Liver (tissue), 9 donors: ENCODE data around the gene SDHB. TPM values are rescaled to one million over a fixed set of nuclear protein-coding genes. Genes with fewer than 3 reads are reported as not detected.

Experiments
- DNase-seq: peaks from one replicate; pipeline ENCODE4 v3.0.0-alpha.2; 2017; ENCODE audit warnings: low spot score
- H3K27ac ChIP-seq, 2 donors: one replicate each; pipeline ENCODE4 v1.7.0; 2013; ENCODE audit warnings: inconsistent platforms in 2 of 2, low read length in 2 of 2, control low read depth in 1 of 2, low read depth in 1 of 2, mild to moderate bottlenecking in 1 of 2
- H3K27me3 ChIP-seq, 4 donors: one replicate each; pipeline versions ENCODE4 v1.6.1 to v1.7.0; 2013; ENCODE audit warnings: low read length in 3 of 4, inconsistent platforms in 1 of 4, mild to moderate bottlenecking in 1 of 4, moderate library complexity in 1 of 4; ENCODE audit not compliant: control insufficient read depth in 4 of 4, insufficient read depth in 4 of 4
- H3K36me3 ChIP-seq, 4 donors: one replicate each; pipeline versions ENCODE4 v1.6.1 to v1.7.0; 2013; ENCODE audit warnings: low read length in 3 of 4, mild to moderate bottlenecking in 3 of 4, low read depth in 1 of 4, moderate library complexity in 1 of 4; ENCODE audit not compliant: control insufficient read depth in 4 of 4, insufficient read depth in 3 of 4
- H3K4me1 ChIP-seq, 4 donors: one replicate each; pipeline versions ENCODE4 v1.6.1 to v1.7.0; 2013; ENCODE audit warnings: low read length in 3 of 4, mild to moderate bottlenecking in 3 of 4, moderate library complexity in 1 of 4; ENCODE audit not compliant: control insufficient read depth in 4 of 4, insufficient read depth in 4 of 4
- H3K4me3 ChIP-seq, 3 donors: one replicate each; pipeline versions ENCODE4 v1.6.1 to v1.7.0; 2013; ENCODE audit warnings: low read length in 3 of 3, control low read depth in 1 of 3, low read depth in 1 of 3, mild to moderate bottlenecking in 1 of 3
- H3K9ac ChIP-seq, 2 donors: one replicate each; pipeline ENCODE4 v1.7.0; 2013; ENCODE audit warnings: low read length in 2 of 2, mild to moderate bottlenecking in 2 of 2, moderate library complexity in 2 of 2, control low read depth in 1 of 2, low read depth in 1 of 2
- H3K9me3 ChIP-seq, 4 donors: one replicate each; pipeline versions ENCODE4 v1.6.1 to v1.7.0; 2013; ENCODE audit warnings: low read length in 3 of 4; ENCODE audit not compliant: control insufficient read depth in 4 of 4
- ATF3 ChIP-seq: IDR thresholded peaks from 2 replicates; pipeline ENCODE4 v1.6.1; 2016; ENCODE audit warnings: antibody characterized with exemption
- CTCF ChIP-seq: fragments of 150-350 bp; IDR thresholded peaks from 2 replicates; pipeline ENCODE4 v1.5.1; 2017; ENCODE audit warnings: improper control_type of control experiment, low read depth, low read length; ENCODE audit not compliant: missing input control
- EGR1 ChIP-seq, 2 donors: IDR thresholded peaks; 2 replicates each; pipeline ENCODE4 v1.6.1; 2016 to 2018; ENCODE audit warnings: antibody characterized with exemption in 2 of 2, low read depth in 2 of 2
- FOXA1 ChIP-seq: IDR thresholded peaks from 2 replicates; pipeline ENCODE4 v1.6.1; 2016; ENCODE audit warnings: antibody characterized with exemption
- GABPA ChIP-seq, 2 donors: IDR thresholded peaks in 1 of 2; conservative IDR thresholded peaks in 1 of 2; 2 replicates each; pipeline ENCODE4 v1.6.1; 2016; ENCODE audit warnings: antibody characterized with exemption in 2 of 2, mild to moderate bottlenecking in 1 of 2, moderate library complexity in 1 of 2
- HNF4A ChIP-seq, 2 donors: conservative IDR thresholded peaks; 2 replicates each; pipeline ENCODE4 v1.6.1; 2016; ENCODE audit warnings: antibody characterized with exemption in 2 of 2, mild to moderate bottlenecking in 2 of 2
- HNF4G ChIP-seq: IDR thresholded peaks from 2 replicates; pipeline ENCODE4 v1.6.1; 2016; ENCODE audit warnings: antibody characterized with exemption
- JUND ChIP-seq, 2 donors: IDR thresholded peaks; 2 replicates each; pipeline ENCODE4 v1.6.1; 2016; ENCODE audit warnings: antibody characterized with exemption in 2 of 2
- MAX ChIP-seq: IDR thresholded peaks from 2 replicates; pipeline ENCODE4 v1.6.1; 2016; ENCODE audit warnings: antibody characterized with exemption
- NR2F2 ChIP-seq: IDR thresholded peaks from 2 replicates; pipeline ENCODE4 v1.6.1; 2016; ENCODE audit warnings: antibody characterized with exemption
- RAD21 ChIP-seq, 2 donors: IDR thresholded peaks; 2 replicates each; pipeline ENCODE4 v1.6.1; 2016; ENCODE audit warnings: antibody characterized with exemption in 2 of 2, mild to moderate bottlenecking in 2 of 2
- REST ChIP-seq: IDR thresholded peaks from 2 replicates; pipeline ENCODE4 v1.6.1; 2016; ENCODE audit warnings: antibody characterized with exemption, mild to moderate bottlenecking
- SP1 ChIP-seq: IDR thresholded peaks from 2 replicates; pipeline ENCODE4 v1.6.1; 2018; ENCODE audit warnings: antibody characterized with exemption, mild to moderate bottlenecking
- TAF1 ChIP-seq: conservative IDR thresholded peaks from 2 replicates; pipeline ENCODE4 v1.6.1; 2016; ENCODE audit warnings: antibody characterized with exemption, mild to moderate bottlenecking
- YY1 ChIP-seq: IDR thresholded peaks from 2 replicates; pipeline ENCODE4 v1.6.1; 2016; ENCODE audit warnings: antibody characterized with exemption, mild to moderate bottlenecking
- ZBTB33 ChIP-seq: IDR thresholded peaks from 2 replicates; pipeline ENCODE4 v1.6.1; 2016; ENCODE audit warnings: antibody characterized with exemption
- WGBS: extraction: QIAGEN DNeasy Blood & Tissue Kit; methylation state at CpG from one replicate; pipeline ENCODE4 v1.1.7; 2013; 5-methylcytosine and 5-hydroxymethylcytosine counted together
- polyA plus RNA-seq, 2 donors: library from polyadenylated mRNA; stranded (reverse) in 1 of 2; unstranded in 1 of 2; fragments of 200-250 nt in 1 of 2; fragments of >200 nt in 1 of 2; fragmentation: Nextera tagmentation in 1 of 2; extraction: Ambion mirVana in 1 of 2; gene quantifications; one replicate each; pipeline versions ENCODE4 v1.2.1 to v1.2.3, GENCODE V29; 2013 to 2015
- total RNA-seq, 2 donors: library from RNA; depleted of rRNA; stranded (reverse); fragments of >200 nt; gene quantifications; one replicate each; pipeline ENCODE4 v1.2.3, GENCODE V29; 2014
- donor health status: healthy.
- donor health status: healthy.
- donor health status: healthy.
- donor health status: healthy.
- donor health status: healthy.

The SDHB gene
- total and polyA plus RNA-seq, 4 donors = 73.9 to 279 (median 172) TPM

GRCh38 chr1:17052641-17053040 lies 1.2 kb downstream of the SDHB start (continued):
- TF ChIP-seq REST (no peak), RAD21 (IDR thresholded peaks at IDR 0.05) (no peak), MAX (no peak)

DNA sequence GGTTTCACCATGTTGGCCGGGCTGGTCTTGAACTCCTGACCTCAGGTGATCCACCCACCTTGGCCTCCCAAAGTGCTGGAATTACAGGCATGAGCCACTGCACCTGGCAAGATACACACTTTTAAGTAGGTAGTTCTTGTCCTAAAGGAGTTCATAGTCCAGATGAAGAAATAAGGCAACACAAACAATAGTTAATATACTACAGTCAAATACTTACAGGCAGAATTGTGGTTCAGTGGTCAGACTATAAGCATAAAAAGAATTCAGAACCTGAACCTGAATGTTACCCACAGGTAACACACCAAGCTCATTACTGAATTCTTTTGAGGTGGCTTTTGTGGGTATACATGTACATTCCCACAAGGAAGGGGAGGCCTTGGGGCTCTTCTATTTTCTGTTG lies 1.8 kb downstream of the SDHB start:
- Histone ChIP-seq H3K4me1 (peaks cover 4 to 31% (median 28%) of the 10 kb centered on the region in 4 donors), H3K36me3 (peaks cover 0 to 5% (median 1%) of the 10 kb centered on the region in 4 donors), H3K27ac (no peak overlapping the region), H3K9ac (peak overlapping the region; percentile 15 to 33), H3K9me3 (no peaks in the 10 kb centered on the region), H3K4me3 (peak overlapping the region in 1 of 3 donors; percentile 15), H3K27me3 (no peaks in the 10 kb centered on the region)
- WGBS = 34% methylated on average over 1 of the region's 1 CpG
- TF ChIP-seq ZBTB33 = no peak
- TF ChIP-seq YY1 = no peak
- no peak for TF ChIP-seq RAD21 (IDR thresholded peaks at IDR 0.05)
- peak; percentile 14 for TF ChIP-seq SP1
- peak; percentile 51 to 52 for TF ChIP-seq HNF4A (conservative IDR thresholded peaks at IDR 0.05)
- peak; percentile 12 for TF ChIP-seq HNF4G
- no peak for DNase-seq

DNA sequence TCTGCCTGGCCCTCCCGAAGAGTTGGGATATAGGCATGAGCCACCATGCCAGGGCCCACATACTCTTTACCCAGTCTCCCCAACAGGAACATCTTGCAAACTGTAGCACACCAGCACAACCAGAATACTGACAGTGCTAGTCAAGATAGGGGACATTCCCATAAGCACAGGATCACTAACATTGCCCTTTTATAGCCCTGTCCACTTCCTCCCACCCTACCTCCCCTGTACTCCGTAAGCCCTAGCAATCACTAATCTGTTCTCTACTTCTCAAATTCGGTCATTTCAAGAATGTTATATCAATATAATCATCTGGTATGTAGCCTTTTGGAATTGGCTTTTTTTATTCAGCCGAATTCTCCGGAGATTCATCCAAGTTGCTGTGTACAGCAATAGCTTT lies 5.9 kb downstream of the SDHB start:
- peaks cover 10 to 21% (median 13%) of the 10 kb centered on the region in 4 donors for H3K36me3 ChIP-seq
- WGBS = 88% methylated on average over 5 of the region's 5 CpGs
- H3K27ac ChIP-seq = no peak overlapping the region
- H3K4me1 ChIP-seq = peaks cover 7 to 37% (median 32%) of the 10 kb centered on the region in 4 donors
- TF ChIP-seq GABPA (IDR thresholded peaks at IDR 0.05 in 1 of 2, conservative IDR thresholded peaks at IDR 0.05 in 1 of 2) = no peak
- TF ChIP-seq CTCF = no peak
- no peak for TF ChIP-seq ZBTB33
- no peak for TF ChIP-seq MAX
- no peak for TF ChIP-seq EGR1 (IDR thresholded peaks at IDR 0.05; ENCODE audit: low read depth in 2 of 2)
- no peak for TF ChIP-seq HNF4G
- no peak for TF ChIP-seq SP1
- no peak for TF ChIP-seq FOXA1
- no peak for TF ChIP-seq ATF3
- TF ChIP-seq HNF4A (conservative IDR thresholded peaks at IDR 0.05) = no peak
- no peak for TF ChIP-seq NR2F2
- no peak for TF ChIP-seq JUND (IDR thresholded peaks at IDR 0.05)
- no peak for TF ChIP-seq TAF1
- no peak for TF ChIP-seq RAD21 (IDR thresholded peaks at IDR 0.05)
- H3K9me3 ChIP-seq = no peaks in the 10 kb centered on the region
- H3K9ac ChIP-seq = no peak overlapping the region
- no peaks in the 10 kb centered on the region for H3K27me3 ChIP-seq
- DNase-seq = no peak
- no peak overlapping the region for H3K4me3 ChIP-seq
